B cell (primary cell): ENCODE results near the gene TENM3.

Experiments used
- EZH2 ChIP-seq: IDR thresholded peaks from 2 replicates; pipeline ENCODE4 v1.6.1; 2012; ENCODE audit warnings: borderline replicate concordance, low read depth, mild to moderate bottlenecking, moderate library complexity, low read length; ENCODE audit not compliant: insufficient read depth, poor library complexity, severe bottlenecking
- TF ChIP-seq, protein P1 (sequence below): fragments of 200-600 bp; IDR thresholded peaks from one replicate; pipeline ENCODE4 v1.8.0; 2022; ENCODE audit warnings: antibody characterized with exemption, mild to moderate bottlenecking

GRCh38 chr4:182789529-182789928 is 546.3 kb downstream of the TENM3 start:
- TF ChIP-seq EZH2: no peak
- TF ChIP-seq, protein P1, sequence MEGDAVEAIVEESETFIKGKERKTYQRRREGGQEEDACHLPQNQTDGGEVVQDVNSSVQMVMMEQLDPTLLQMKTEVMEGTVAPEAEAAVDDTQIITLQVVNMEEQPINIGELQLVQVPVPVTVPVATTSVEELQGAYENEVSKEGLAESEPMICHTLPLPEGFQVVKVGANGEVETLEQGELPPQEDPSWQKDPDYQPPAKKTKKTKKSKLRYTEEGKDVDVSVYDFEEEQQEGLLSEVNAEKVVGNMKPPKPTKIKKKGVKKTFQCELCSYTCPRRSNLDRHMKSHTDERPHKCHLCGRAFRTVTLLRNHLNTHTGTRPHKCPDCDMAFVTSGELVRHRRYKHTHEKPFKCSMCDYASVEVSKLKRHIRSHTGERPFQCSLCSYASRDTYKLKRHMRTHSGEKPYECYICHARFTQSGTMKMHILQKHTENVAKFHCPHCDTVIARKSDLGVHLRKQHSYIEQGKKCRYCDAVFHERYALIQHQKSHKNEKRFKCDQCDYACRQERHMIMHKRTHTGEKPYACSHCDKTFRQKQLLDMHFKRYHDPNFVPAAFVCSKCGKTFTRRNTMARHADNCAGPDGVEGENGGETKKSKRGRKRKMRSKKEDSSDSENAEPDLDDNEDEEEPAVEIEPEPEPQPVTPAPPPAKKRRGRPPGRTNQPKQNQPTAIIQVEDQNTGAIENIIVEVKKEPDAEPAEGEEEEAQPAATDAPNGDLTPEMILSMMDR: no peak
